Ectodermal cell (in vitro differentiated cells): ENCODE measurements around the gene IRF2.

Source experiments
- H3K27ac ChIP-seq: 2 replicates; pipeline ENCODE4 v1.7.0; 2013; ENCODE audit warnings: mild to moderate bottlenecking, low read depth, low read length; ENCODE audit not compliant: insufficient read depth, poor library complexity, severe bottlenecking
- H3K27me3 ChIP-seq: 2 replicates; pipeline ENCODE4 v1.7.0; 2013; ENCODE audit warnings: mild to moderate bottlenecking, low read length; ENCODE audit not compliant: insufficient read depth, control insufficient read depth, poor library complexity, severe bottlenecking
- H3K36me3 ChIP-seq: one replicate; pipeline ENCODE4 v1.7.0; 2013; ENCODE audit warnings: low read length; ENCODE audit not compliant: control insufficient read depth, insufficient read depth
- H3K4me1 ChIP-seq: one replicate; pipeline ENCODE4 v1.7.0; 2013; ENCODE audit warnings: low read length; ENCODE audit not compliant: control insufficient read depth, insufficient read depth
- H3K4me3 ChIP-seq: 2 replicates; pipeline ENCODE4 v1.7.0; 2013; ENCODE audit warnings: low read depth, low read length, control low read depth; ENCODE audit not compliant: insufficient read depth
- H3K9me3 ChIP-seq: 2 replicates; pipeline ENCODE4 v1.7.0; 2013; ENCODE audit warnings: mild to moderate bottlenecking, low read length, moderate library complexity; ENCODE audit not compliant: control insufficient read depth
- WGBS, 2 experiments: methylation state at CpG; one replicate each; pipeline ENCODE4 v1.1.7; 2013; ENCODE audit warnings: missing lambda C conversion rate in 2 of 2; 5-methylcytosine and 5-hydroxymethylcytosine counted together

IRF2 gene

DNA sequence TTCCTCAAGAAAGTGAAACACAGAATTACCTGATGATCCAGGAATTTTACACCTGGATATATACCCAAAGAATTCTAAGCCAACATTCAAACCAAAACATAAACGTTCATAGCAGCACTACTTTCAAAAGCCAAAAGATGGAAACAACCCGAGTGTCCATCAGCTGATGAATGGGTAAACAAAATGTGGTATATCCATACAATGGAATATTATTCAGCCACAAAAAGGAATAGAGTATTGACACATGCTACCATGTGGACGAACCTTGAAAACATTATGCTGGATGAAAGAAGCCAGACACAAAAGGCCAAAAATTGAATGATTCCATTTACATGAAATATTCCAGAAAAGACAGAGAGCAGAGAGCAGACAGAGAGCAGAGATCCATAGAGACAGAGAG, 52.0 kb downstream of the IRF2 start:
- H3K9me3 ChIP-seq = no peaks in the 10 kb centered on the region
- no peaks in the 10 kb centered on the region for H3K27me3 ChIP-seq
- 73 to 86% methylated on average over 2 to 3 of the region's 3 CpGs for WGBS, 2 experiments

GRCh38 chr4:184421533-184422155, 52.7 kb downstream of the IRF2 start:
- Histone ChIP-seq H3K27me3 (no peaks in the 10 kb centered on the region), H3K27ac (no peak overlapping the region), H3K36me3 (no peaks in the 10 kb centered on the region), H3K4me1 (no peaks in the 10 kb centered on the region), H3K9me3 (no peaks in the 10 kb centered on the region), H3K4me3 (no peak overlapping the region)
- WGBS, 2 experiments = 94 to 96% methylated on average over 11 of the region's 11 CpGs

More for the DNA sequence above, 52.0 kb downstream of the IRF2 start:
- Histone ChIP-seq H3K27ac (no peak overlapping the region), H3K36me3 (no peaks in the 10 kb centered on the region), H3K4me1 (no peaks in the 10 kb centered on the region), H3K4me3 (no peak overlapping the region)

- Histone ChIP-seq H3K9me3 (no peaks in the 10 kb centered on the region), H3K4me3 (no peak overlapping the region), H3K36me3 (no peaks in the 10 kb centered on the region), H3K4me1 (no peaks in the 10 kb centered on the region), H3K27ac (no peak overlapping the region), H3K27me3 (no peaks in the 10 kb centered on the region)
- WGBS, 2 experiments = 74 to 75% methylated on average over 5 of the region's 5 CpGs
Observed at GRCh38 chr4:184420881-184421416, 53.4 kb downstream of the IRF2 start.

DNA sequence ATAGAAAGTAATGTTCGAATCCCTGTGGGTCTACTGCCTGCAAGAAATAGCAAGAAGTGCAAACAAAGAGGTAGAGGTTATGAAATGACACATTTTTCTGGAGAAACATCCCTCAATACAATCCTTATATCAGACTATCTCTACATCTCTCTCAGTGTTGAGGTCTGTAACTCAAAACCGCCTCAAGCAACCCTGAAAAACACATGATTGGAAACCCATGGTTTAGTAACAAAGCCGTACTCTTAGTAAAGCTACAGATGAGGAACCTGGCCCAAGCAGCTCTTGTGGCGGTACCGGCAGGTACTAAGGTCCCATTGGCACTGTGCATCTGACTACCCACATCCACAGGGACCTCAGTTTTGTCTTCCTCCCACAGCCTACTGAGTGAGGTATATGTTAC, 53.9 kb downstream of the IRF2 start:
- Histone ChIP-seq H3K27ac (no peak overlapping the region), H3K9me3 (no peaks in the 10 kb centered on the region), H3K36me3 (no peaks in the 10 kb centered on the region), H3K27me3 (no peaks in the 10 kb centered on the region), H3K4me1 (no peaks in the 10 kb centered on the region), H3K4me3 (no peak overlapping the region)
- WGBS, 2 experiments = 94 to 97% methylated on average over 5 of the region's 5 CpGs

DNA sequence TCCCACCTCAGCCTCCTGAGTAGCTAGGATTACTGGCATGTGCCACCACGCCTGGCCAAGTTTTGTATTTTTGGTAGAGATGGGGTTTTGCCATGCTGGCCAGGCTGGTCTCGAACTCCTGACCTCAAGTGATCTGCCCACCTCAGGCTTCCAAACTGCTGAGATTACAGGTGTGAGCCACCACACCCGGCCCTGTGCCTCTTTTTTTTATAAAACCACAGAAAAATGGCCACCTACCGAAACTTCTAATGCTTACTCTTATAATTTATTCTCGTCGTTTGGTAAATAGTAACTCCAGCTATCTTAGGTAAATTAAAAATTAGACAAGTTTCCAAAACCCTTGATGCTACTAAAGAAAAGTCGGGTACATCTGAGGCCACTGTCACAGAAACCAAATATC, 54.4 kb downstream of the IRF2 start:
- Histone ChIP-seq H3K27ac (no peak overlapping the region), H3K4me1 (no peaks in the 10 kb centered on the region), H3K9me3 (no peaks in the 10 kb centered on the region), H3K36me3 (no peaks in the 10 kb centered on the region), H3K4me3 (no peak overlapping the region), H3K27me3 (no peaks in the 10 kb centered on the region)
- 94 to 95% methylated on average over 7 of the region's 7 CpGs for WGBS, 2 experiments

- Histone ChIP-seq H3K27me3 (no peaks in the 10 kb centered on the region), H3K9me3 (no peaks in the 10 kb centered on the region), H3K27ac (no peak overlapping the region), H3K4me3 (no peak overlapping the region), H3K36me3 (no peaks in the 10 kb centered on the region), H3K4me1 (no peaks in the 10 kb centered on the region)
- 95 to 96% methylated on average over 8 of the region's 8 CpGs for WGBS, 2 experiments
Observed at GRCh38 chr4:184417802-184418511, 56.4 kb downstream of the IRF2 start.

GRCh38 chr4:184416913-184417734, 57.2 kb downstream of the IRF2 start:
- H3K4me1 ChIP-seq = no peaks in the 10 kb centered on the region
- H3K27me3 ChIP-seq = no peaks in the 10 kb centered on the region
- H3K4me3 ChIP-seq = no peak overlapping the region
- H3K9me3 ChIP-seq = no peaks in the 10 kb centered on the region
- H3K36me3 ChIP-seq = no peaks in the 10 kb centered on the region
- WGBS, 2 experiments = 87 to 91% methylated on average over 12 of the region's 12 CpGs
- no peak overlapping the region for H3K27ac ChIP-seq

- no peaks in the 10 kb centered on the region for H3K9me3 ChIP-seq
- no peak overlapping the region for H3K4me3 ChIP-seq
- WGBS, 2 experiments = 92 to 93% methylated on average over 6 of the region's 6 CpGs
Observed at GRCh38 chr4:184415071-184415470, 59.3 kb downstream of the IRF2 start.

DNA sequence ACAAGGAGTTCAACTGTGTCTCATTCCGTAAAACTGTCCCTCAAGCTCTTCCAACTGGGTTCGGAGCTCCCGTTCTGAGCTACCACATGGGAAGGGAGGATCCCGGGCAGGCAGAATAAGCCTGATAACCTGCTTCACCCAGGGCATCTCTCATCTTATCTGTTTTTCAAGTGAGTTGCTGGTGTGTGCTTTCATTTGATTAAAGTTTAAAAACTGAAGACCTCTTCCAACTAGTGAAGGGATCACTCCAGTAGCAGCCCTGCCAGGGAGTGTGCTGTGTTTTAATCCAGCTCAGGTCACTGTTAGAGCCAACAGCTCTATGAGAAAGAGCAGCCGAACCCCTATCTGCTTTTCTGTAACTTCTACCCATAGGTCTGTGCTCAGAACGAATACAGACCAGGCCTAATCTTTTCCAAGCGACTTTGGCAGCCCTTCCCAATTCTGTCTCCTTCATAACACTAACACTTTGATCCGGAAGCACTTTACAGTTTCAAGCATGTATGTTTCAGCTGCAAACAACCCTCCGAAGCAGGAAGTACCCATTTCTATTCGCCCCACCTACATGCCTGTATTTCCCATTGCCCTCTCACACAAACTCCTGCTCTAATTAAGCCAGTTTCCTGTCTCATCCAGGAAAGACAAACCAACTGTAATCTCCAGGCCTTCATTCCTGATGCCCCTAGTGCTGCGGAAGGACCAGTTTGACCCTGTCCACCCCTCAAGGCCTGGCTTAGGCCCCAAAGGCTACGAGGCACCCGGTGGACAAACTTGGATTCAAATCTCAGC, 60.9 kb downstream of the IRF2 start:
- no peaks in the 10 kb centered on the region for H3K9me3 ChIP-seq
- WGBS, 2 experiments = 93 to 95% methylated on average over 13 of the region's 13 CpGs
- no peaks in the 10 kb centered on the region for H3K36me3 ChIP-seq
- peaks cover 4% of the 10 kb centered on the region for H3K4me1 ChIP-seq
- H3K27me3 ChIP-seq = no peaks in the 10 kb centered on the region
- H3K4me3 ChIP-seq = no peak overlapping the region
- no peak overlapping the region for H3K27ac ChIP-seq

More at GRCh38 chr4:184415071-184415470, 59.3 kb downstream of the IRF2 start:
- Histone ChIP-seq H3K27me3 (no peaks in the 10 kb centered on the region), H3K4me1 (no peaks in the 10 kb centered on the region), H3K36me3 (no peaks in the 10 kb centered on the region), H3K27ac (no peak overlapping the region)
